Loucy (cell line): ENCODE data around the gene ITGB3.

Experiments
- EZH2phosphoT487 ChIP-seq: fragments of 200-600 bp; IDR thresholded peaks from 2 replicates; pipeline ENCODE4 v1.6.1; 2018; ENCODE audit warnings: antibody characterized with exemption, mild to moderate bottlenecking, moderate library complexity, borderline replicate concordance
- TF ChIP-seq, protein P1 (sequence below): fragments of 200-600 bp; sonication (generic); conservative IDR thresholded peaks from 2 replicates; pipeline ENCODE4 v1.5.1; 2014; ENCODE audit warnings: mild to moderate bottlenecking, antibody characterized with exemption, low read length

DNA sequence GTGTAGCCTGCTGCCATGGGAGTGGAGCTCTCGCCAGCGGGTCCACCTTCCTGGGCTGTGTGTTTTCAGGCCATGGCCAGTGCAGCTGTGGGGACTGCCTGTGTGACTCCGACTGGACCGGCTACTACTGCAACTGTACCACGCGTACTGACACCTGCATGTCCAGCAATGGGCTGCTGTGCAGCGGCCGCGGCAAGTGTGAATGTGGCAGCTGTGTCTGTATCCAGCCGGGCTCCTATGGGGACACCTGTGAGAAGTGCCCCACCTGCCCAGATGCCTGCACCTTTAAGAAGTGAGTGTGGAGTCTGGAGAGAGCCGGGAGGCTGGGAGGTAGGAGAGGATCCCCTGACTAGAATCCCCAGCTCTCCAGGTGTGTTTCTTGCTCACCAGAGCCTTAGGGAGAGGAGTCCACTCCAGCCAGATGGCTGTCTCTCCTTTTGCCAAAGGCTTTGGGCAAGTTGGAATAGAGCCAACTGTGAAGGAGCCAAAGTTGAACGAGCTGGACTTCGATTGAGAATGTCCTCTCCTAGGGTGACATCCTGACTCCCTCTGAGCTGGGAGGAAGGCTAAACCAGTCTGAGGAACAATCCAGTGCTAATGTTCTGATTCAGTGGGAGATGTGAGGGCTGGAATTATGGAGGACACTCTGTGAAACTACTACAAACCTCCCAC, 45.7 kb downstream of the ITGB3 start:
- TF ChIP-seq, protein P1, sequence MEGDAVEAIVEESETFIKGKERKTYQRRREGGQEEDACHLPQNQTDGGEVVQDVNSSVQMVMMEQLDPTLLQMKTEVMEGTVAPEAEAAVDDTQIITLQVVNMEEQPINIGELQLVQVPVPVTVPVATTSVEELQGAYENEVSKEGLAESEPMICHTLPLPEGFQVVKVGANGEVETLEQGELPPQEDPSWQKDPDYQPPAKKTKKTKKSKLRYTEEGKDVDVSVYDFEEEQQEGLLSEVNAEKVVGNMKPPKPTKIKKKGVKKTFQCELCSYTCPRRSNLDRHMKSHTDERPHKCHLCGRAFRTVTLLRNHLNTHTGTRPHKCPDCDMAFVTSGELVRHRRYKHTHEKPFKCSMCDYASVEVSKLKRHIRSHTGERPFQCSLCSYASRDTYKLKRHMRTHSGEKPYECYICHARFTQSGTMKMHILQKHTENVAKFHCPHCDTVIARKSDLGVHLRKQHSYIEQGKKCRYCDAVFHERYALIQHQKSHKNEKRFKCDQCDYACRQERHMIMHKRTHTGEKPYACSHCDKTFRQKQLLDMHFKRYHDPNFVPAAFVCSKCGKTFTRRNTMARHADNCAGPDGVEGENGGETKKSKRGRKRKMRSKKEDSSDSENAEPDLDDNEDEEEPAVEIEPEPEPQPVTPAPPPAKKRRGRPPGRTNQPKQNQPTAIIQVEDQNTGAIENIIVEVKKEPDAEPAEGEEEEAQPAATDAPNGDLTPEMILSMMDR: no peak
- TF ChIP-seq EZH2phosphoT487: no peak
